Islet precursor cell (in vitro differentiated cells): ENCODE results near the gene GLIS1.

Experiments
- DNase-seq: peaks from one replicate; pipeline ENCODE4 v3.0.0-alpha.2; 2018

Gene GLIS1

DNA sequence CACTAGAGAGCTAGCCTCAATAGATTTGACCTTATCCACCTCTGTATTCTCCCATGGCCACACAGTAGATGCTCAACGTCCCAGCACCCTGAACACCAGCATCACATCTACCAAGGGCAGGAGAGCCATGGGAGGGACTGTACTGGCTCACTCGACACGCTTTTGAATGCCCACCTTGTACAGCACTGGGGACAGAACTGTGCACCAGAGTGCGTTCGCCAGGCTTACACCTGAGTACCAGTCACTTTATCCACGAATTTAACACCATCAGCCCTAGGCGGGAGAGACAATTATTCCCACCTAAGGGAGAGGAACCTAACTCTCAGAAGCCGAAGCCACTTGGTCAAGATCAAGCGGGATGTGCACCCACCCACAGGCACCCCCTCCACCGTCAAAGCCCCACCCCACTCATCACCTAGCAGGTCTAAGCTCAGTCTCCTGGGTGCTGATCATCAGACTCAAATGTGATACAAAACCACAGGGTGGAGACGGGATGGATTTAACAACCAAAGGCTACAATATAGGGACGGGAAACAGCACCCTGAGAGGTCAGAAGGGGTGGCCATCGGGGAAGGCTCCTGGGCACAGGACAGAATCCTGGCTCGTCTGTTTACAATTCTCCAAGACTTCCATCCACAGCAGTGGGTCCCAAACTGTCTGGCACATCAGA is 110.5 kb downstream of the GLIS1 start:
- no peak for DNase-seq

DNA sequence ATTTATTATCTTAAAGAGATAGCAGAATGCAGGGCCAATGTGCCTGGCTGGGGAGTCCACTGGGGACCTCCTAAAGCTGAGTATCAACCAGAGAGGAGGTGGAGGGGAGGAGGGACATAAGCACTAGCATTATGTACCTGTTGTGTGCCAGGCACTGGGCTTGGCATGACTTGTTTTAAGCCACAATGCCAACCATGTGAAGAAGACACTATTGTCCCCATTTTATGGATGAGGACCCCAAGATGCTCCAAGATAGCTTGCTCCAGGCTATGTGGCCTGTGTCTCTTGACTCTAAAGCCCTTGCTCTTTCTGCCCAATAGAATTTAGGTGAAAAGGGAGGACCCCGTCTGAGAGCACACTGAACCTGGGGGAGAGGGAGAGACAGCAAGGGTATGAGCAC is 111.3 kb downstream of the GLIS1 start:
- DNase-seq = no peak

DNA sequence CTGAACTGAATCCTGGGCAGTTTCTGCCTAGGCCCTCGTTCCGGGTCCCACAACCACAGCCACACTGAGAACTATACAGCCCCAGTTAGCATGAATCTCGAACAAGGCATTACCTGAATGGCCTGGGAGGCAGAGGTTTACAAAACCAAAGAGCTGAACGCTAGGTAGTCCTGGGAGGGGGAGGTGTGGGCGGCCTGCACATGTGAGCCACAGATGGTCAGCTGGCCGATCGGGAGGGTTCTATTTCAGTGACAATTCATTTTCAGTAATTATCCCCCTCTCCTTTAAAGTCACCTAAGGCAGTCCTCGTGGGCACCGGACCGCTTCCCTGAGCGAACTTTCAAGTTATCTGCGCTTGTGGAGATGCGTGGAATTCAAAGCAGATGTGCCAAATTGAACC is 111.9 kb downstream of the GLIS1 start:
- no peak for DNase-seq

DNA sequence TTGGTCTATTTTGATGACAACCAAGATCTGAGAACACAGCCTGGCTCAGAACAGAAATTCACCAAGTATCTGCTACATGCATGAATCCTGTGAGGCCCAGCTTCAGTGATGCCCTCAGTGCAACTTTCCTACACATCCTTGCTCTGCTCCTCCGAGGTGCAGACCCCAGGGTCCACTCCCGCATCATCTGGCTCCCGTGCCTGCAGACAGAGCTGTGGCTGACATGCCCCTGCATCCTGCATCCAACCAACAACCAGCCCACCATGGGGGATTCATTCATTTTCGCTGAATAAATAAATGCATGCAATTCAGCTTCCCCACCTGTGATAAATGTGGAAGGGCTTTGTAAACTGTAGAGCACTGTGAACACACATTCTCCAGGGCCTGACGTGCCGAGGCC is 112.3 kb downstream of the GLIS1 start:
- DNase-seq = no peak

DNA sequence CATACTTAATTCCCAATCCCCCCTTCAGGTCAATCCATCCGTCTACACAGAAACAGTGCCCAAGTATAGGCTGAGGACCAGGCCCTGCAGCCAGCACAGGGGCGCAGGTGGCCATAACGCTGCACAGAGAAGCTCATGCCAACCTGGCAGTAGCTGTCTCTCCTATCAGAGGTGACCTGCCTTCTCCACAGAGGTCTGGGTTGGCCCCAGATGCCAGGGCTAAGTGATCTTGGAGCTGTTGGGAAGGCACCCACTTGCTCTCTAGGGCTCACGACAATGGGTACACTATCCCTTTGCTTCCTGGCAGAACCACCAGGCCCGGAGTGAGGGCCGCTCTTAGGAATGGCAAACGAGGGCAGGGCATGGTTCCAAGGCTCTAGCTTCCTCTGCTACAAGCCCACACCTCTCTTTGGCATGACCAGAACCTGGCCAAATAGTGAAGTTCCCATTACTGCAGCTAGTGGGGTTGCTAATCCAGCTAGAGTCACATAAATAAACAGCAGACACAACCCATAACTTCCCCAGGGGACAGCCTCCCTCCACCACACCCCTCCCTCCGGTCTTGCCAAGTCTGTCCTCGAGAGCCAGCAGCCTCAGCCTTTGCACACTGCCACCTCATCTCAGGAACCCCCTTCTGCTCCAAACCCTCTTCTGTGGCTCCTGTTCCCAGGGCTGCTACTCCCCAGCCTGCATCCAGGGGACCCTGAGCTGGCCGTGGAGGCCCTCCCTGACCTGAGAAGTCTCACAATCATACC is 113.0 kb downstream of the GLIS1 start:
- DNase-seq = no peak

DNA sequence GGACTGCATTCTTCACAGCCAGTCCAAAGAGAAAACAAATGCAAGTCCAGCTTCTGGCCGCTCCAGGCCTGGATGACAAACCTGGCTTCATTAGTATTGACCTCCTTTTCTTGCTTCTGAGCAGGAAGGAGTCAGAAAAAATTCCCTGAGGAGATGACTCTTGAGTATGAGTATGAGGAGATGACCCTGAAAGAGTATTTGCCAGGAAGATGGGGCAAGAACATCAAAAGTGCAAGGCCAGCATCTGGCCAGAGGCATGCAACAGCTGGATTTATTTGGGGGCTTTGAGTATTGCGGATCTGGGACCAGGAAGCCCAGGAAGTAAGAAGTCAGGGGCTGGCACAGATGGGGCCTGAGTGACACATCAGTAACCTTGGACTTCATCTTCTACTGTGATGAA is 113.9 kb downstream of the GLIS1 start:
- DNase-seq = no peak

DNA sequence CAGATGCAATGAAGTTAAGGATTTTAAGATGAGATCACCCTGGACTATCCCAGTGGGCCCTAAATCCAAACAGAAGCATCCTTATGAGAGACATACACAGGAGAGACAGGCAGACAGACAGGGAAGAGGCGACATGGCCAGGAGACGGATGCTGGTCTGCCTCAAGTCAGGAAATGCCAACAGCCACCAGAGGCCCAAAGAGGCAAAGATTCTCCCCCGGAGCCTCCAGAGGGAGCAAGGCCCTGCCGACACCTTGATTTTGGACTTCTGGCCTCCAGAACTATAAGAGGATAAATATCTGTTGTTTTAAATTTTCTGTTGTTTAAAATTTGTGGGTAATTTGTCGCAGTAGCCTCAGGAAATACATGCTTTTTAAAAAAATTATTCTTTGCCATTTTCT is 116.4 kb downstream of the GLIS1 start:
- peak; percentile 38 for DNase-seq

DNA sequence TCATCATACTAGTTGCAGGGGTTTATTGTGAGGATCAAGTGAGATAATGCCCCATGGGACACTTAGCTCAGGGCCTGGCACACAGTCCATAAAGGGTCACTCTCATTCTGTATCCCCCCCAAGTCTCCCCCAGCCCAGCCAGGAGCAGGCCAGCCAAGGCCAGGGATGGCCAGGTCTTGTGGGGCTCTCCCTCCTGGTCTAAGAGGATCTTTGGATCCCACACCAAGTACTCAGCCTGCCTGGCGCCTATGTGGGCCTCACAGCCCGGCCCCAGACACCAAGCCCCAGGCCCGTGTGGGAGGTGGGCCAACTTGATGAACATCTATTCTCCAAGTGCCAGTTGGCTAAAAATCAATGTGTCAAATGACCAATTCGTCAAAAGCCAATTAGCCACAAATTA is 117.8 kb downstream of the GLIS1 start:
- DNase-seq = peak; percentile 34

DNA sequence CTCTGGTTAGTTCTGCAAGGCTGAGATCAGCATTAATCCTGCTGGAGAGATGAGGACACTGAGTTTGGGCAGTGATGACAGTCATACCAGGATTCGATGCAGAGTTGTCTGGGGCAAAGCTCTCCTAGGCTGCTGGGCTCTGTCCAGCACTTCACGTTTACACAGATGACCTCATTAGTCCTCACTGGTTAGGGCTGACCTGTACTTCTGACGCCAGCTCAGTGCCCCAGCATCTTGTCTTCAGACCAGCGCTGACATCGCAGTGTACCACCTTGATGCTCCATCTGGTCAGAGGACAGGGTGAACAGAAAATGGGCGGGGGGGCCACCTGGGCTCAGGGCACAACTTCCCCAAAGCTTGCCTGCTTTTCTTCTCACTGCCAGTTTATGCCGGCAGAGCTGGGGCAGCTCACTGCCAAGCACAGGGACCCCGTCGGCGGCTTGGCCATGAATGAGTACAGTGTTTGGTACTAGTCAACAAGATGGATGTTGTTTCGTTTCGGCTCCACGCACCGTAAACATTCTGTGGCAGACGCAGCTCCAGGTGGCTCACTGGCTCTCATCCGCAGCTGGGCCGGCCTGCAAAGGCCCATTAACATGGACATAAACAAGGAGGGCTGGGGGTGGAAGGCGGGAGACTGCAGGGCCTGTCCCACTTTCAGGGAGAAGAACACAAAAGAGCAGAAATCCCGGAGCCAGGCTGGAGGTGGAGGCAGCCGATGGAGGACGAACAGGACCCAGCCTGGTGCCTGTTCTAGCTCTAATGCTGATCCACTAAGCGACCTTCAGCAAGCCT is 118.7 kb downstream of the GLIS1 start:
- peak; percentile 58 for DNase-seq

DNA sequence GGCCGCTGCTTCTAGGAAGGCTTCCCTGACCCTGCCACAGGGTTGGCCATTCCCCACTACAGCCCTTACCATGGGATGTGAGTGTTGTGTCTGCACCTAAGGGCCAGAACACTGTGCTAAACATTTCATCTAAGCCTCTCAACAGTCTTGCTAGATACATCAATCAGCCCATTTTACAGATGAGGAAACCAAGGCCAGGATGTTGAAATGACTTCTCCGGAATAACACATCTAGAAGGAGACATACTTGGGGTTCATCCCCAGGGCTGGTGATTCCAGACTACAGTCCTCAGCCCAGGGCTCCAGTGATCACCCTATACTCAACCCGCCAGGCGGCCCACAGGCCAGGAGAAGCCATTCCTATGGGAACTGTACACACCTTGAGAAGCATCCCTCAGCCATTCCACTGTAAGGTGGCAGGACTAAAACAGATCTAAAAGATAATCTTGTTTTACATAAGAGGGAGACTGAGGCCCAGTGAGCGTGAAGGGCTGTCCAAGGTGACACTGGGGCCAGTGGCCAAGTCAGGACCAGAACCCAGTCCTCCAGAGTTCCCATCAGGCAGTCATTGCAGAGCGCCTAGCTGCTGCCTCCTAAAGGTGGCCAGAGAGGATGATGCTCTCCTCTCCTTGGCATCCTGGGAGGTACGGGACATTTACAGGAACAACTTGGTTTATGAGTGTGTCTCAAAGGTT is 119.5 kb downstream of the GLIS1 start:
- peak; percentile 16 for DNase-seq

DNA sequence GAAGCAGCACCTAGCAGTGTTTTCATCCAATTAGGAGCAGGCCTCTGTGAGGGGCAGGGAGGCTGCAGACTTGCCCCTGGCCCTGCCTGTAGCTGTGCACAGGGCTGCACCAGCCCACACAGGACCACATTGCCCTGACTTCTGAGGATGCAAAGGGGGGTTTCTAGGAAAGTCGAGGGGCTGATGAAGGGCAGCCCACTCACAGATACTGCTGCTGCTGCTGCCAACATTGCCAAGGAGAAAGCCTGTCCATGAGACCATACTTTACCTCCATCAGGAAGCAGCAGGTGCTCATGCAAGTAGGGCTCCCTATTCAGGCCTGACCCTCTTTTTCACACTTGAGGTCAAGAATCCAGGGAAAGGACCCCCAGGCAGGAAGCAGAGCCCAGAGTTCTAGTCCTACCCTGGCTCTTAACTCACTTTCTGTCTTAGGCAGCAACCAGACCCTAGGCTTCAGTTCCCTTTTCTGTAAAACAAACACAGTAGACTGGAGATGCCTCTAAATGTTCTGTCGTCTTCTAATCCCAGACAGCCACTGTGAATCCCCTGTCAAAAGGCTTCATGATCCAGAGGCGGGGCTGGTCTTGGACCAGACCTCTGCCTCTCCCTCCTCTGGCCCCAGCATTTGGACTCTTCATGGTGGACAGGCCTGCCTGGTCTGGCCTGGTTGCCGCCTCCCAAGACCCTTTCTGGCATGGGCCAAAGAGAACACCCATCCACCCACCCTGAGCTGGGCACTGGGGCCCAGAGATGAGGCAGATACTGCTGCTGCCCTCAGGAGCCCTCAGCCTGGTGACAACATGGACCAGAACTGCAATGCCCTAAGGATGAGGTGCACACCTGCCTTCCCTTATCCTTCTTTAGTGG is 120.2 kb downstream of the GLIS1 start:
- peak; percentile 32 for DNase-seq

DNA sequence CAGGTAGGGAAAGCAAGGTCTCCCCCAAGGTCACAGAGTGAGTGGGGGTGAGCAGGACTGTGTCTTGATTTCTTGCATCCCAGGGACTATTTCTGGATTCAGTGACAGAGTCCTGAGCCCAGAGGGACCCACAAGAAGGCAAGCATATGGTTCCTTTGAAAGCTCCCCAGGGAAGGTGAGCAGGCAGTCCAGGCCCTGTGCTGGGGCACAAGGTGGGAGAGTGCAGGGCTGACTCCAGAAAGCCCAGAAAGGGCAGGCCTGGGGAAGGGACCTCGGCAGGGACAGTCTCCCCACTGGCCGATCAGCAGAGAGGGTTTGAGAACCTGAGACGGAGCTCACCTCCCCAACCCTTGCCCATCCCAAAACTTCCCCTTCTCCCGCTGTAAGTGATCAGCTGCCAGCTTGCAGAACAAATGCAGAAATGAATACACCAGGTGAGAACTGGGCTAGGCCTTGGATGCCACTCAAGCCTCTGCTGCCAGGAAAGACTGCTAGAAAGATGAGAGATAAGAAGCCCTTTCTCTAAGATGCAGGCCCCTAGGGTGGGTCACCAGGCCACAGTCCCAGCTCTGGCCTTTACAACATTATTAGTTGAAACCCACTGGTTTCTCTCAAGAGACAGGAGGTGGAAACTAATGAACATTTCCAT is 121.0 kb downstream of the GLIS1 start:
- DNase-seq = peak; percentile 41

DNA sequence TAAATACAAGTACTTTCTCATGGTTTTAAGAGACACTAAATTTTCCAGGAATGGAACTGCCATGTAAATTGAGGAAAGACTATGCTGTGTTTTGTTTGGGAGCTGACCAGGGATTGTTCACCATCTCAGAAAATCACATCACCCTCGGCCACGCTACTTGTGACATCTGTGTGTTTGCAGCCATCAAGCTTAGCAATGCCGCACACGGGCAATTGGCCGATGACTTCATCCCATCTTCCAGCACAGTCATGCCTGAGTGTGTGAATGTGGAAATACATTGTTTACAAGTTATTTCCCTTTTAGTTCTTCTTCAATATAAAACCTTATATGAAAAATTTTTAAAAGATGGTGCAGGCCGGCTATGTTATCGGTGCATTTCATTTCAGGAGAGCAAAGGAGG is 121.6 kb downstream of the GLIS1 start:
- DNase-seq = peak; percentile 39

DNA sequence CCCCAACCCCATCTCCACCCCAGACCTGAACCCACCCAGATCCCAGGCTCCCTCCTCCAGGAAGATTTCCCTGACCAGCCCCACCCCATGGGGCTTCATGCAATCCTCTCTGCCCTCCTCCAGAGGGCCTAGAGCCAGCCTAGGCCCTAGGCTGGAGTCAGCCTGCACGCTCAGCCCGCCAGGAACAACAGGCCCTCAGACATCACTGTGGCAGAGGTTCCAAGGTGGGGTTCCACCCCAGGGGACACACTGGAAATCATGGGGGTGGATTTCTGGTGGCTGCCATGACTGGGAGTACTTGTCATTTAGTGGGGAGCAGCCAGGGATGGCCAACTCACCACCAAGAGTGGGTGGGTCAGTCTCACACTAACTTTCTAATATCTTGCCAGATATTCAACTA is 122.0 kb downstream of the GLIS1 start:
- DNase-seq = peak; percentile 61

DNA sequence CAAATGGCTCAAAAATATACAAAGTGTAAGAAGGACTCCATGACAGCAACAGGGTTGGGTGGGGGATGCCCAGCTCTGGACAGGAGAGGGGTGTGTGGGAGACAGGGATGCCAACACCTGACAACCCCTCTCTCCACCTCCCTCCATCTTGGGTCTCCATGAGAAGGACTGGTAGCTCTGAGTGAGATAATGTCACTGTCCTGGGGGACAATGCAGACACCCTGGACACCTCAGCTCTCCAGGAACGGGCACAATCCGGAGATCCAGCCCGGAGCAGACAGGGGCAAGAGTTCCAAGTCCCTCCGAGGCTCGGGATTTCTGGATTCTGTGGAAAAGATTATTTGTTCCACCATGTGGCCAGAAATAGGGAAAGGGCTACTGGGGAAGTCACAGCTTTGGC is 122.5 kb downstream of the GLIS1 start:
- DNase-seq = peak; percentile 13

DNA sequence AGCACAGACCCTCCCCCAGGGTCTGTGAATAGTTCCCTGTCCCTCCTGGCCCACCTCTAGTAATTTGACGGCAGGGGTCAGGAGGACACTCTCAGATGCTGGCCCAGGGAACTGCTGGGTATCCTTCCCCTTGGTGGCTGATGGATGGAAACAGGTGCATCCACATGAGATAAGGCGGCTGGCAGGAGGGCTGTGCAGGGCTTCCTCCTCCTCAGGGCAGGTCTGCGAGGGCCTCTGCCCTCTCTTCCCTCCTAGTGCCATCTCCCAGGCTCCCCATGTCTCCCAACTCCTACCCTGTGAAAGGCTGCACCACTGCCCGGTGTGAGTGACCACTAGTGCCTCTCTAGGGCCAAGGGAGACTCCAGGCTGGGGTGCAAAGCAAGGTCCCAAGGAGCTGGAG is 123.9 kb downstream of the GLIS1 start:
- peak; percentile 35 for DNase-seq

DNA sequence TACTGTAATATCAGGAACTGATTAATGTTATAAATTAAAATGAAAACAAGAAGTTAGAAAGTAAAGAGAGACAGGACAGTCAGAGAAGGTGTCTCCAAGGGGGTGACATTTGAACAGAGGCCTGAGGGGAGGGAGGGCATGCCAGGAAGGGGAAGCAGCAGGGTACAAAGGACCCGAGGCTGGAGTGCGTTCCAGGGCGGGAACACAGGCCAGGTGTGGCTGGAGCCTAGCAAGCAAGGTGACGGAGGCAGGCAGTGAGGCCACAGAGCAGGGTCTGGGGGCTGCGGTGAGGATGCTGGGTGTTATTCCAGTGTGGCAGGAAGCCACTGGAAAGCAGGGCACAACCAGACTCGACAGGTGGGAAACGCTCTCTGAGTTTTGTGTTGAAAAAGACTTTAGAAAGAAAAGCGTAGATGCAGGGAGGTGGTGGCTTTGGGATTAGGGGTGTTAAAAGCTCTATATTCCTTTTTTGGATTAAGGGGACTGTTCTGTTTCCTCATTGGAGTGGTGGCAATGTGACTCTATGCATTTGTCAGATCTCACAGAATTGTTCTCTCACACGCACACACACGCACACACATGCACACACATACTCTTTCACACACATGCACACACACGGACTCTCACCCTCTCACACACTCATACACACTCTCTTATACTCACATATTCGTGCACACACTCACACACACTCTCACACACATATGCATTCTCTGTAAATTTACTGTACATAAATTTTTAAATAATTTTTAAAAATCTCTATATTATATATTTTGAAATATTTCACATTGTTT is 124.5 kb downstream of the GLIS1 start:
- peak; percentile 41 for DNase-seq

DNA sequence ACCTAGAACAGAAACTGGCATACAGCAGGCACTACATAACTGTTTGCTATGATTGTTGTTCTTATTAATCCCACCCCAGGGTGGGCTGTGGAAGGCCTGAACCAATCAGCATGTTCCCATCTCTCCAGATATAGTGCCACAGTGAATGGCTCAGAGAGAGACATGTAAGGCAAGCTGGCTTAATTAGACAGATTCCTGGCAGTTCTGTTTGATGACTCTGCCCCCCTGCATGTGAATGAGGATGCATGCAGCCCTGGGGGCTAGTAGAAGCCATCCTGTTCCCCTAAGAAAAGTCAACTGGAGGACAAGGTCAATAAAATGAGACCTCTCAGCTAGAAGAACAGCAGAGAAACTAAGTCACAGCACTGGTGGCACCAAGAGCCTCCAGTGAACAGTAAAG is 130.3 kb downstream of the GLIS1 start:
- peak; percentile 52 for DNase-seq

DNA sequence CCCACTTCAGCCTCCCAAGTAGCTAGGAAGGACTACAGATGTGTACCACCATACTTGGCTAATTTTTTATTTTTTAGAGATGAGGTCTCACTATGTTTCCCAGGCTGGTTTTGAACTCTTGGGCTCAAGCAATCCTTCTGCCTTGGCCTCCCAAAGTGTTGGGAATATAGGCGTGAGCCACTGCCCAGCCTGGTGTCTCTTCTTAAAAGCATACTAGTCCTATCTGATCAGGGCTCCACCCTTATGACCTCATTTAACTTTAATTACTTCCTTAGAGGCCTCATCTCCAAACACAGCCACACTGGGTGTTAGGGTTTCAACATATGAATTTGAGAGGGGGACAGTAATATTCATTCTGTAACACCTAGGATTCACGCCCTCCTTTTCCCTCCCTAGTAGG is 130.9 kb downstream of the GLIS1 start:
- peak; percentile 22 for DNase-seq

DNA sequence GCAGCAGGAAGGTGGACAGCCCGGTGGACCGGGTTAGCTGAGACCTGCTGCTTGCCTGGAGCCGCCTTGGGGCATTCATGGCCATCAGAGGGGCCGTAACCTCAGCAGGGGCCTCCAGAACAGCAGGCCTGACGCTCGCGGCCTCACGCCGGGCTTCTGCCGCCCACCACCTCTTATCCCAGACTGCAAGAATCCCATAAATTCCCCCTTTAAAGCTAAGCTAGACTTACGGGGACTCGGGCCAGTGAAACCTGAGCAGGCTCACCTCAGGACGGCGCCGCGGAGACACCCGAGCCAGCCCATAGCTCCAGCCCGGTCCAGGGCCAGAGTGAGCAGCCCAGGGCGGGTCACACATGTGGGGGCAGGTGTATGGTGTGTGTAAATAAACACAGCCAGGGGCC is 132.3 kb downstream of the GLIS1 start:
- DNase-seq = peak; percentile 57

DNA sequence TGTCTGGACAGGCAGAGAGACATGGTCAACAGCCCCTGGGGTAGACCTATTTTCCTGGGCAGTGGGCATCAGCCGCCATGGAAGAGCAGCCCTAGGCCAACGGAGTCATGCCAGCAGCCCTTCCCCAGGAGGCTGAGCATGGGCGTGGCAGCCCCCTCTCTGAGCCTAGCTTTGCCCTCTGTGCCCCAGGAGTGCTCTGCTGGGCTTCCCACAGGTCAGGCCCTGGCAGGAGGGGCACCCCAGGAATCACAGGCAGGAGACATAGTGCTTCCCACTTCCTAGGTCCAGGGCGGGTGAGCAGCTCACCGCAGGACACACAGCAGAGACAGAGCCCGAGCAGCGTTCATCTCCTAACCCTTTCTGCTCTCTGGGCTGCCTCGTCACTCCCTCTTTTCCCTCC is 132.8 kb downstream of the GLIS1 start:
- DNase-seq = no peak
